Kidney (tissue), 14 donors: ENCODE results near the gene DDX39A. TPM values are rescaled to one million over a fixed set of nuclear protein-coding genes. Genes with fewer than 3 reads are reported as not detected.
A peak's percentile ranks its signal among the peaks of the same experiment; 100 is the strongest.

Experiments
- DNase-seq, 5 donors: peaks; one replicate each; pipeline ENCODE4 v3.0.0-alpha.2; 2013 to 2020
- FAIRE-seq: peaks from 2 replicates; lab custom pipeline; 2012; peaks lifted over from hg19 to GRCh38; lab: Jason Lieb, UNC
- H3K27ac ChIP-seq, 2 donors: one replicate each; pipeline ENCODE4 v1.7.0; 2013; ENCODE audit warnings: low read depth in 2 of 2, low read length in 2 of 2, inconsistent platforms in 1 of 2
- H3K27me3 ChIP-seq: one replicate; pipeline ENCODE4 v1.7.1; 2013; ENCODE audit warnings: low read length, inconsistent platforms; ENCODE audit not compliant: control insufficient read depth, insufficient read depth
- H3K36me3 ChIP-seq, 3 donors: one replicate each; pipeline versions ENCODE4 v1.7.0 to v1.7.1; 2013; ENCODE audit warnings: low read length in 3 of 3, control low read depth in 1 of 3, inconsistent platforms in 1 of 3; ENCODE audit not compliant: insufficient read depth in 3 of 3, control insufficient read depth in 2 of 3
- H3K4me1 ChIP-seq, 3 donors: one replicate each; pipeline versions ENCODE4 v1.7.0 to v1.7.1; 2013; ENCODE audit warnings: low read length in 3 of 3, inconsistent platforms in 1 of 3, low read depth in 1 of 3; ENCODE audit not compliant: control insufficient read depth in 2 of 3, insufficient read depth in 2 of 3
- H3K4me3 ChIP-seq, 3 donors: one replicate each; pipeline versions ENCODE4 v1.7.0 to v1.8.1; 2013; ENCODE audit warnings: low read length in 3 of 3, control low read depth in 1 of 3, inconsistent platforms in 1 of 3
- H3K9ac ChIP-seq, 3 donors: one replicate each; pipeline versions ENCODE4 v1.7.0 to v1.7.1; 2013; ENCODE audit warnings: low read length in 3 of 3, control low read depth in 1 of 3, inconsistent platforms in 1 of 3
- H3K9me3 ChIP-seq, 3 donors: one replicate each; pipeline versions ENCODE4 v1.7.0 to v1.7.1; 2013; ENCODE audit warnings: low read length in 3 of 3, control low read depth in 1 of 3, inconsistent platforms in 1 of 3; ENCODE audit not compliant: control insufficient read depth in 2 of 3, insufficient read depth in 1 of 3
- intact Hi-C: fragments of 100-400 bp; cut with DNase I; formaldehyde crosslinking; loops from one replicate; pipeline ENCODE4 v1.11.1; 2022
- polyA plus RNA-seq: library from polyadenylated mRNA; stranded (reverse); fragments of 350-450 nt; fragmentation: Illumina TruSeq; extraction: RNeasy Lipid Tissue Mini Kit (QIAGEN cat#74804); gene quantifications from one replicate; pipeline ENCODE4 v1.2.3, GENCODE V29; 2014; ENCODE audit warnings: low read depth, low replicate concordance; ENCODE audit not compliant: insufficient read depth
- total RNA-seq: library from RNA; stranded (reverse); fragmentation: NEBNext Ultra II Directional; extraction: Animal tissue kit (Norgen Biotek cat#: 25700); gene quantifications from one replicate; pipeline ENCODE4 v1.2.1, GENCODE V29; 2021
- TF ChIP-seq, protein P1 (sequence below): IDR thresholded peaks from 3 replicates; pipeline ENCODE4 v1.5.1; 2012; ENCODE audit warnings: mild to moderate bottlenecking, moderate library complexity, borderline replicate concordance; ENCODE audit not compliant: insufficient read depth; ENCODE audit errors: extremely low read depth
- donor health status: control.
- donor health status: control.
- donor health status: control.
- donor health status: control.
- donor health status: control.
- donor health status: DM: yes; HTN: yes; CAD: no.
- donor health status: Normal renal cell carcinoma (clear cell type).

DDX39A gene
- total and polyA plus RNA-seq, 2 donors from 2014 or later, result 35.6 to 53.8 TPM

DNA sequence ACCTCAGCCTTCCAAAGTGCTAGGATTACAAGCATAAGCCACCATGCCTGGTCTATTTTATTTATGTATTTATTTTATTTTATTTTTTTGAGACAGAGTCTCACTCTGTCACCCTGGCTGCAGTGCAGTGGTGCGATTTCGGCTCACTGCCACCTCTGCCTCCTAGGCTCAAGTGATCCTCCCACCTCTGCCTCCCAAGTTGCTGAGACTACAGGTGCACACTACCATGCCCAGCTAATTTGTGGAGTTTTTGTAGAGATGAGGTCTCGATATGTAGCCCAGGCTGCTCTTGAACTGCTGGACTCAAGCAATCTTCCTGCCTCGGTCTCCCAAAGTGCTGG lies 48.2 kb downstream of the DDX39A start:
- Histone ChIP-seq H3K9ac (no peak overlapping the region), H3K27me3 (no peaks in the 10 kb centered on the region), H3K4me3 (no peak overlapping the region), H3K27ac (no peak overlapping the region), H3K36me3 (no peaks in the 10 kb centered on the region), H3K4me1 (peaks cover 0 to 9% (median 0%) of the 10 kb centered on the region in 3 donors), H3K9me3 (no peaks in the 10 kb centered on the region)
- TF ChIP-seq, protein P1, sequence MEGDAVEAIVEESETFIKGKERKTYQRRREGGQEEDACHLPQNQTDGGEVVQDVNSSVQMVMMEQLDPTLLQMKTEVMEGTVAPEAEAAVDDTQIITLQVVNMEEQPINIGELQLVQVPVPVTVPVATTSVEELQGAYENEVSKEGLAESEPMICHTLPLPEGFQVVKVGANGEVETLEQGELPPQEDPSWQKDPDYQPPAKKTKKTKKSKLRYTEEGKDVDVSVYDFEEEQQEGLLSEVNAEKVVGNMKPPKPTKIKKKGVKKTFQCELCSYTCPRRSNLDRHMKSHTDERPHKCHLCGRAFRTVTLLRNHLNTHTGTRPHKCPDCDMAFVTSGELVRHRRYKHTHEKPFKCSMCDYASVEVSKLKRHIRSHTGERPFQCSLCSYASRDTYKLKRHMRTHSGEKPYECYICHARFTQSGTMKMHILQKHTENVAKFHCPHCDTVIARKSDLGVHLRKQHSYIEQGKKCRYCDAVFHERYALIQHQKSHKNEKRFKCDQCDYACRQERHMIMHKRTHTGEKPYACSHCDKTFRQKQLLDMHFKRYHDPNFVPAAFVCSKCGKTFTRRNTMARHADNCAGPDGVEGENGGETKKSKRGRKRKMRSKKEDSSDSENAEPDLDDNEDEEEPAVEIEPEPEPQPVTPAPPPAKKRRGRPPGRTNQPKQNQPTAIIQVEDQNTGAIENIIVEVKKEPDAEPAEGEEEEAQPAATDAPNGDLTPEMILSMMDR, result no peak
- intact Hi-C loops, result no loop called here
- FAIRE-seq (no peak), DNase-seq (no peak)

DNA sequence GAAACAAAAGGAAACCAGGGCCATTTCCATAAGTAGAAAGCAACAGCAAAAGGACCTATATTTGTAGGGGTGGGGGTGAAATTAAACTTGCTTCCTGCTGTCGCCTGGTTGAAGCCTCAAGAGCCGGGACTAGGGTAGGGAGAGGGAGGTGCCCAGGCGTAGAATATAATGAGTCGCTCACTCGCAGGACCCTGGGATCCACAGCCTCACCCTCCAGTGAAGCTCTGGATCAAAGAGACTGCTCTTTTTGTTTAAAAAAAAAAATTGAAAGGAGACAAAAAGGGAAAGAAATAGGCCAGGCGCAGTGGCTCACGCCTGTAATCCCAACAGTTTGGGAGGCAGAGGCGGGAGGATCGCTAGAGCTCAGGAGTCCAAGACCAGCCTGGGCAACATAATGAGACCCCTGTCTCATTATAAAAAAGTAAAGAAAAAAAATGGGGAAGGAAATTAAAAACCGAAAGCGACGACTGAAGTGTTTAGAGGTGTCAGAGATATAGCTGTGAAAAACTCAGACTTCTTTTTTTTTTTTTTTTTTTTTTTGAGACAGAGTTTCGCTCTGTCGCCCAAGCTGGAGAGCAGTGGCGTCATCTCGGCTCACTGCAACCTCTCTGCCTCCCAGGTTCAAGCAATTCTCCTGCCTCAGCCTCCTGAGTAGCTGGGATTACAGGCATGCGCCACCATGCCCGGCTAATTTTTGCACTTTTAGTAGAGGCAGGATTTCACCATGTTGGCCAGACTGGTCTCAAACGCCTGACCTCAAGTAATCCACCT lies 48.8 kb downstream of the DDX39A start:
- Histone ChIP-seq H3K9me3 (no peaks in the 10 kb centered on the region), H3K27ac (peak overlapping the region; percentile 51 to 72), H3K36me3 (no peaks in the 10 kb centered on the region), H3K4me3 (no peak overlapping the region), H3K9ac (peak overlapping the region in 1 of 3 donors; percentile 26), H3K27me3 (no peaks in the 10 kb centered on the region), H3K4me1 (peaks cover 0 to 6% (median 0%) of the 10 kb centered on the region in 3 donors)
- TF ChIP-seq, protein P1, result no peak
- no peak for DNase-seq
- intact Hi-C loops, result no loop called here
- no peak for FAIRE-seq

DNA sequence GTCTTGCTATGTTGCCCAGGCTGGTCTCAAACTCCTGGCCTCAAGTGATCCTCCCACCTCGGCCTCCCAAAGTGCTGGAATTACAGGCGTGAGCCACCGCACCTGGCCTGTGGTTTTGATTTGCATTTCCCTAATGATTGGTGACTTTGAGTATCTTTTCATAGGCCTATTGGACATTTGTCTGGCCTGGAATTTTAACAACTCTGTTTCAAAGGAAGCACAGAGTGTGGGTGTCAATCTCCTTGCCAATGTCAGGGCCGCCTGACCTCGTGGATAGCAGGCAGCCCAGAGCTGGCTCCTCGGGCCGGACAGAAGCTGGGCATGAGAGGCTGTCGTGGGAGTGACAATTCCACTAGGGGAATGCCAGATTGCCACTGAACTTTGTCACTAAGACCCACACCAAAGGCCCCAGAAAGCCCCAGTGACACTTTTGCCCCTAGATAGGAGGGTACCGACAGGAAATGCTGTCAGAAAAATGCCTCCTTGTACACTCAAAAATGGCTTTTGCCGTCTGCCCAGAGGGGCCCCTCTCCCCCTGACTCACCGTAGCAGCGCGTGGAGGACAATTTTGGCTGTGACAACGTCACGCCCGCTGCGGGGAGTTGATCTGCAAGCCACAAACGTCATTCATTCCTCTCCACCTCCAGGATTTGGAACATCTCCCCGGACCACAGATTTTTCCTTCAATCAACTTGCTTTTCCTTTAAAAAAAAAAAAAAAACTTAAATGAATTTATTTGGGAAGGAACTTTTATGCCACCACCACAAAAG lies 49.6 kb downstream of the DDX39A start:
- Histone ChIP-seq H3K9ac (peak overlapping the region in 1 of 3 donors; percentile 26), H3K9me3 (no peaks in the 10 kb centered on the region), H3K27me3 (no peaks in the 10 kb centered on the region), H3K36me3 (no peaks in the 10 kb centered on the region), H3K4me1 (peaks cover 0 to 4% (median 0%) of the 10 kb centered on the region in 3 donors), H3K27ac (peak overlapping the region; percentile 85 to 91), H3K4me3 (no peak overlapping the region)
- no peak for FAIRE-seq
- intact Hi-C loops, result no loop called here
- peak in 1 of 5 donors; percentile 85 for DNase-seq
- TF ChIP-seq, protein P1, result no peak
